22Rv1 (cell line): ENCODE data around the gene HCRT.

Experiments used
- H3K27ac ChIP-seq: fragments of 450-650 bp; 2 replicates; pipeline ENCODE4 v1.5.1; 2017
- CTCF ChIP-seq: fragments of 450-650 bp; IDR thresholded peaks from 2 replicates; pipeline ENCODE4 v1.5.1; 2017; ENCODE audit warnings: mild to moderate bottlenecking
- ZFX ChIP-seq: fragments of 450-650 bp; IDR thresholded peaks from 2 replicates; pipeline ENCODE4 v1.6.1; 2017; ENCODE audit warnings: antibody characterized with exemption, borderline replicate concordance

The HCRT gene

GRCh38 chr17:42174126-42174783, 11.0 kb downstream of the HCRT start:
- TF ChIP-seq CTCF (no peak), ZFX (no peak)
- H3K27ac ChIP-seq = no peak overlapping the region

- TF ChIP-seq ZFX (no peak), CTCF (no peak)
- H3K27ac ChIP-seq = no peak overlapping the region
Measured at GRCh38 chr17:42171831-42172230, 13.4 kb downstream of the HCRT start.

- no peak overlapping the region for H3K27ac ChIP-seq
- TF ChIP-seq ZFX (no peak), CTCF (no peak)
Measured at GRCh38 chr17:42169351-42169750, 15.9 kb downstream of the HCRT start.

GRCh38 chr17:42167807-42168206, 17.4 kb downstream of the HCRT start:
- no peak overlapping the region for H3K27ac ChIP-seq
- TF ChIP-seq CTCF (no peak), ZFX (no peak)

- TF ChIP-seq ZFX (no peak), CTCF (no peak)
- no peak overlapping the region for H3K27ac ChIP-seq
Measured at GRCh38 chr17:42166196-42166763, 19.0 kb downstream of the HCRT start.

GRCh38 chr17:42165751-42166150, 19.5 kb downstream of the HCRT start:
- no peak overlapping the region for H3K27ac ChIP-seq
- TF ChIP-seq CTCF (no peak), ZFX (no peak)

GRCh38 chr17:42163696-42164407, 21.4 kb downstream of the HCRT start:
- TF ChIP-seq ZFX (no peak), CTCF (no peak)
- no peak overlapping the region for H3K27ac ChIP-seq
